Keratinocyte (primary cell): ENCODE measurements around the gene LMO7. TPM values are rescaled to one million over a fixed set of nuclear protein-coding genes. Genes with fewer than 3 reads are reported as not detected.

ENCODE experiments used
- DNase-seq: peaks from one replicate; pipeline ENCODE4 v3.0.0-alpha.2; 2011; ENCODE audit warnings: low read depth, missing footprints, low spot score
- FAIRE-seq: peaks from 2 replicates; lab custom pipeline; 2011; peaks lifted over from hg19 to GRCh38; lab: Jason Lieb, UNC
- H2AFZ ChIP-seq: 2 replicates; pipeline ENCODE4 v1.6.0; 2012; ENCODE audit warnings: low read length, control low read depth, inconsistent platforms; ENCODE audit not compliant: control insufficient read depth
- H3K27ac ChIP-seq: 2 replicates; pipeline ENCODE4 v1.5.1; 2011; ENCODE audit warnings: low read length; ENCODE audit not compliant: control insufficient read depth, insufficient read depth
- H3K27me3 ChIP-seq: 3 replicates; pipeline ENCODE4 v1.6.0; 2011; ENCODE audit warnings: low read length; ENCODE audit not compliant: control insufficient read depth, insufficient read depth; ENCODE audit errors: extremely low read depth
- H3K36me3 ChIP-seq, 2 experiments: 2 replicates in 1 of 2; 3 replicates in 1 of 2; pipeline ENCODE4 v1.5.1; 2011; ENCODE audit warnings: low read length in 2 of 2, mild to moderate bottlenecking in 1 of 2; ENCODE audit not compliant: control insufficient read depth in 2 of 2, insufficient read depth in 2 of 2; ENCODE audit errors: extremely low read depth in 1 of 2
- H3K4me1 ChIP-seq: 3 replicates; pipeline ENCODE4 v1.5.1; 2011; ENCODE audit warnings: low read length; ENCODE audit not compliant: control insufficient read depth, insufficient read depth; ENCODE audit errors: extremely low read depth
- H3K4me2 ChIP-seq: 3 replicates; pipeline ENCODE4 v1.6.0; 2011; ENCODE audit warnings: low read depth, low read length; ENCODE audit not compliant: control insufficient read depth, insufficient read depth; ENCODE audit errors: extremely low read depth
- H3K4me3 ChIP-seq, 3 experiments: fragments of 200-600 bp in 1 of 3; sonication (generic) in 1 of 3; 2 replicates in 2 of 3; 3 replicates in 1 of 3; pipeline ENCODE4 v1.5.1; 2011 to 2016; ENCODE audit warnings: low read length in 3 of 3, mild to moderate bottlenecking in 3 of 3, control low read depth in 2 of 3, inconsistent platforms in 1 of 3, low read depth in 1 of 3, mixed read lengths in 1 of 3, mixed run types in 1 of 3, moderate library complexity in 1 of 3; ENCODE audit not compliant: control insufficient read depth in 2 of 3, insufficient read depth in 2 of 3; ENCODE audit errors: extremely low read depth in 1 of 3
- H3K79me2 ChIP-seq: 2 replicates; pipeline ENCODE4 v1.6.0; 2012; ENCODE audit warnings: low read length; ENCODE audit not compliant: control insufficient read depth, insufficient read depth
- H3K9ac ChIP-seq: 3 replicates; pipeline ENCODE4 v1.6.0; 2011; ENCODE audit warnings: low read length; ENCODE audit not compliant: control insufficient read depth, insufficient read depth; ENCODE audit errors: extremely low read depth
- H3K9me1 ChIP-seq: 3 replicates; pipeline ENCODE4 v1.6.0; 2011; ENCODE audit warnings: low read length; ENCODE audit not compliant: control insufficient read depth, insufficient read depth; ENCODE audit errors: extremely low read depth
- H3K9me3 ChIP-seq: 2 replicates; pipeline ENCODE4 v1.5.1; 2012; ENCODE audit warnings: low read depth, low read length; ENCODE audit not compliant: control insufficient read depth
- H4K20me1 ChIP-seq: 3 replicates; pipeline ENCODE4 v1.6.0; 2011; ENCODE audit warnings: low read length; ENCODE audit not compliant: control insufficient read depth, insufficient read depth; ENCODE audit errors: extremely low read depth
- CTCF ChIP-seq, 3 experiments: IDR thresholded peaks in 1 of 3; conservative IDR thresholded peaks in 1 of 3; optimal IDR thresholded peaks in 1 of 3; 2 replicates in 2 of 3; 3 replicates in 1 of 3; pipeline versions ENCODE3 to v1.5.1; 2011; ENCODE audit warnings: low read length in 3 of 3, mild to moderate bottlenecking in 3 of 3, moderate library complexity in 2 of 3, control low read depth in 1 of 3, inconsistent platforms in 1 of 3; ENCODE audit not compliant: insufficient read depth in 2 of 3; ENCODE audit errors: extremely low read depth in 1 of 3
- EZH2 ChIP-seq: IDR thresholded peaks from one replicate; pipeline ENCODE4 v1.6.1; 2012; ENCODE audit warnings: inconsistent platforms, mild to moderate bottlenecking, low read length, moderate library complexity
- dilution Hi-C: fragments of 300-500 bp; cut with MboI; formaldehyde crosslinking; loops from one replicate; pipeline ENCODE4 v1.7.0; 2020; ENCODE audit warnings: low sequenced_read_pairs; ENCODE audit not compliant: extremely low pct_ligation_motif_present
- polyA plus RNA-seq, 5 experiments: library from polyadenylated mRNA; depleted of rRNA in 3 of 5; stranded (reverse) in 3 of 5; stranded (forward) in 1 of 5; unstranded in 1 of 5; fragments of >200 nt; gene quantifications; 1 replicate in 1 of 5; 2 replicates in 3 of 5; 3 replicates in 1 of 5; pipeline versions ENCODE4 v1.2.1 to v1.2.3, GENCODE V29; 2011 to 2012; ENCODE audit warnings: missing spikeins in 2 of 5, low read depth in 1 of 5, low replicate concordance in 1 of 5

The LMO7 gene
- polyA plus RNA-seq, 1 donor (not counting 4 experiments of a cell fraction or from before 2014, with no cell fraction given) = 8.9 TPM

DNA sequence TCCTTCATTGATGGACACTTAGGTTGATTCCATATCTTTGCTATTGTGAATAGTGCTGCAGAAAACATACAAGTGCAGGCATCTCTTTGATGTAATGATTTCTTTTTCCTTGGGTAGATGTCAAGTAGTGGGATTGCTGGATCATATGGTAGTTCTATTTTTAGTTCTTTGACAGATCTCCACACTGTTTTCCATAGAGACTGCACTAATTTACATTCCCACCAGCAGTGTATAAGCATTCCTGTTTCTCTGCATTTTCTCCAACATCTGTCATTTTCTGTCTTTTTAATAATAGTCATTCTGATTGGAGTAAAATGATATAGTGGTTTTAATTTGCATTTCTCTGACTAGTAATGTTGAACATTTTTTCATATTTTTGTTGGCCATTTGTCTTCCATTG lies 116.7 kb downstream of the LMO7 start:
- Histone ChIP-seq H3K79me2 (no peaks in the 10 kb centered on the region), H4K20me1 (no peaks in the 10 kb centered on the region), H3K9me3 (no peaks in the 10 kb centered on the region), H3K4me1 (no peaks in the 10 kb centered on the region), H3K4me3 (no peak overlapping the region), H3K4me2 (no peak overlapping the region), H3K9ac (no peak overlapping the region), H3K36me3 (no peaks in the 10 kb centered on the region), H3K9me1 (no peaks in the 10 kb centered on the region), H3K27ac (no peak overlapping the region), H2AFZ (no peak overlapping the region), H3K27me3 (no peaks in the 10 kb centered on the region)
- no peak for TF ChIP-seq CTCF (optimal IDR thresholded peaks at IDR 0.05 in 1 of 3, IDR thresholded peaks at IDR 0.05 in 1 of 3, conservative IDR thresholded peaks at IDR 0.05 in 1 of 3; ENCODE audit: extremely low read depth in 1 of 3, insufficient read depth in 2 of 3, low read length in 3 of 3)
- no peak for TF ChIP-seq EZH2
- FAIRE-seq (no peak), DNase-seq (no peak)
- dilution Hi-C loops = no loop called here

DNA sequence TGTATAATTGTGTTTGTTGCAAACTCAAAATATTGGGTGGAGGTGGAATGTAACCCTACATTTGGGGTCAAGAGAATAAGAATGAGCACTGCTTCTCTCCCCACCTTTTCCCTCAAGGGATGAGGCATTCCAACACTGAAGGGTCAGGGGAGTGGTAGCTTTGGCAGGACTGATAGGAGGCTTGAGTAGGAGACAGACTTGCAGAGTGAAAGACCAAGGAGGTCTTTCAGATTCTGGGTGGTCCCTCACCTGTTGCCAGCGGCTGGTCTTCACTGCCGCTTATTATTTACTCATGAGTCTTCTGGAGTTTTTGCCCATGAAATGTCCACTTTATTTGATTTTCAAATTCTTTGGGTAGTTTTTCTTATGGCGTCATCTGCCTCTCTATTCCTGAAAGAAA lies 118.8 kb downstream of the LMO7 start:
- no peak for FAIRE-seq
- no peak for DNase-seq
- Histone ChIP-seq H3K9me1 (no peaks in the 10 kb centered on the region), H3K36me3 (no peaks in the 10 kb centered on the region), H2AFZ (no peak overlapping the region), H4K20me1 (no peaks in the 10 kb centered on the region), H3K4me2 (no peak overlapping the region), H3K79me2 (no peaks in the 10 kb centered on the region), H3K27me3 (no peaks in the 10 kb centered on the region), H3K9ac (no peak overlapping the region), H3K4me1 (no peaks in the 10 kb centered on the region), H3K9me3 (no peaks in the 10 kb centered on the region), H3K27ac (no peak overlapping the region), H3K4me3 (no peak overlapping the region)
- dilution Hi-C loops = no loop called here
- no peak for TF ChIP-seq EZH2
- TF ChIP-seq CTCF (optimal IDR thresholded peaks at IDR 0.05 in 1 of 3, IDR thresholded peaks at IDR 0.05 in 1 of 3, conservative IDR thresholded peaks at IDR 0.05 in 1 of 3; ENCODE audit: extremely low read depth in 1 of 3, insufficient read depth in 2 of 3, low read length in 3 of 3) = no peak
